AG09309 (cell line): Measurements from ENCODE around the gene CA5B.
A peak's percentile ranks its signal among the peaks of the same experiment; 100 is the strongest.

Source experiments
- DNase-seq: peaks from one replicate; pipeline ENCODE4 v3.0.0-alpha.2; 2010; ENCODE audit warnings: low read depth
- H3K4me3 ChIP-seq: 2 replicates; pipeline ENCODE4 v1.5.1; 2011; ENCODE audit warnings: mild to moderate bottlenecking, low read depth, low read length, moderate library complexity; ENCODE audit not compliant: control insufficient read depth
- TF ChIP-seq, protein P1 (sequence below): IDR thresholded peaks from 2 replicates; pipeline ENCODE4 v1.5.1; 2011; ENCODE audit warnings: mild to moderate bottlenecking, low read depth, low read length, inconsistent platforms; ENCODE audit not compliant: insufficient read depth, control insufficient read depth; ENCODE audit errors: missing control alignments

Gene CA5B

DNA sequence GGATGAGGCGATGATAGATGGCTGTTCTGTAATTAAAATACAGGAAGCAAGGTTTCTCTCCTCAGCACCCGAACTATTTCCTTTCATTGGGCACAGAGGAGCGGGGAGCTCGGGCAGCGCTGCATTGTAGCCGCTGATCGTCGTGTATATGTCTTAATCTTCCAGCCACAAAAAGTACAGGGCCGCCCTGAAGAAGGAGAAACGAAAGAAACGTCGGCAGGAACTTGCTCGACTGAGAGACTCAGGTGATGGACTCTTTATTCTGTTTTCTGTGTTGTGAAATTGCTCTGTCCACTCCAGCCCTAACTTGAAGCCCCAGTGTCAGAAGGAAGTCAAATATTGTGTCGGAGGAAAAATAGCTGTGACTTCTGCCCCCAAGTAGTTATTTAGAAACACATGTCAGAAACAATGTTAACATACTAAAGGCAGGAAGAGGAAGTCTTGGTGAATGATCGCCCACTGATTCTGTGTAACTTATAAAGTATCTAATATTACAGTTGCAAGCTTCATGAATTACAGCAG, 52.8 kb downstream of the CA5B start:
- TF ChIP-seq, protein P1, sequence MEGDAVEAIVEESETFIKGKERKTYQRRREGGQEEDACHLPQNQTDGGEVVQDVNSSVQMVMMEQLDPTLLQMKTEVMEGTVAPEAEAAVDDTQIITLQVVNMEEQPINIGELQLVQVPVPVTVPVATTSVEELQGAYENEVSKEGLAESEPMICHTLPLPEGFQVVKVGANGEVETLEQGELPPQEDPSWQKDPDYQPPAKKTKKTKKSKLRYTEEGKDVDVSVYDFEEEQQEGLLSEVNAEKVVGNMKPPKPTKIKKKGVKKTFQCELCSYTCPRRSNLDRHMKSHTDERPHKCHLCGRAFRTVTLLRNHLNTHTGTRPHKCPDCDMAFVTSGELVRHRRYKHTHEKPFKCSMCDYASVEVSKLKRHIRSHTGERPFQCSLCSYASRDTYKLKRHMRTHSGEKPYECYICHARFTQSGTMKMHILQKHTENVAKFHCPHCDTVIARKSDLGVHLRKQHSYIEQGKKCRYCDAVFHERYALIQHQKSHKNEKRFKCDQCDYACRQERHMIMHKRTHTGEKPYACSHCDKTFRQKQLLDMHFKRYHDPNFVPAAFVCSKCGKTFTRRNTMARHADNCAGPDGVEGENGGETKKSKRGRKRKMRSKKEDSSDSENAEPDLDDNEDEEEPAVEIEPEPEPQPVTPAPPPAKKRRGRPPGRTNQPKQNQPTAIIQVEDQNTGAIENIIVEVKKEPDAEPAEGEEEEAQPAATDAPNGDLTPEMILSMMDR = no peak
- no peak for DNase-seq
- peak overlapping the region; percentile 58 for H3K4me3 ChIP-seq

DNA sequence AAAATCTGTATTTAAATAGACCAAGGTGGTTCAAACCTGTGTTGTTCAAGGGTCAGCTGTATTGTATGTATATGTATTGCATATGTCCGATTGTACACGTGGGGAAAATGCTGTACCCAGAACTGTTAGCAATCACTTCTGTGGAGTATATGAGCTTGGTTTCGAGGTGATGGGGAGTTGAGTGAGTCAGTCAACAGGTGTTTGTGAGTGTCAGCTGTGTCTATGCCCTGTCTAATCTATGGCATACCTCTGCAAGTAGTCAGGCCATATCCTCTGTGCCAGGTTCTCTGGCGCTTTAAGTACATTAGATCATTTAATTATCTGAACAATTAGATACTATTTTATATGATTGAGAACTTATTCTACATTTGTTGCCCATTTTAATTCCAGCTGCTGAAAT, 59.6 kb downstream of the CA5B start:
- no peak for DNase-seq
- H3K4me3 ChIP-seq = no peak overlapping the region
- TF ChIP-seq, protein P1 = no peak

DNA sequence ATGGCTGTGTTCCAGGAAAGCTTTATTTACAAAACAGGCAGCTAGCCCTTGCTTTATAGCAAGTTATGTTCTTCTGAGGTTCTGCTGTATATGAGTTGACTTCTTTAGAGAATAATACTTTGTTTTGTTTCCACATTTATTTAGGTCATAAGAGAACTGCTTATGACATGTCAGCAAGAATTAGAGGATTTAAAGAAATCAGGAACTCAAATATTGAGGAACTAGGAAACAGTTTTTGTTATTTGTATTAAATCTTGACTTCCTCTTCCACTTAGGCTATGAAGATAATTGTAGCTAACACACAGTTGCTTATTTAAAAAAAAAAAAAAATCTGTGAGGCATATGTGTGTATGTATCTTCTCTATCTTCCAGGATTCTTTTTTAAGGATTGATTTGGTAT, 66.5 kb downstream of the CA5B start:
- no peak for DNase-seq
- no peak overlapping the region for H3K4me3 ChIP-seq
- TF ChIP-seq, protein P1 = no peak

DNA sequence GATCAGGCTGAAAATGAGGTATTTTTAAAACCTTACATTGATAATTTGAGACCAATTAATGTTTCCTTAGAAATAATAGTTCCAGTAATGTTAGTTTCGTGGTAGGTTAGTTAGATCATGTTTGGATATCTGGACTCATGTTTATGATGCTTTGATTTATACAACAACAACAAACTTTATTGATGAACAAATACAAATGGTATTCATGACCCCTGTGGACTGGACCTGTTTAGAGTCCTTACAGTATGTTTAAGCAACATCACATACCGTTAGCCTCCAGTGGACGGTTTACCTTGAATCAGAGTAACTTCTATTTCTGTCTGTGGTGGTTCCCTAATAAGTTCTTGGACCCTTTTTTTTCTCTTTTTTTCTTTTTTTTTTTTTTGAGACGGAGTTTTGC, 70.2 kb downstream of the CA5B start:
- H3K4me3 ChIP-seq = no peak overlapping the region
- DNase-seq = no peak
- TF ChIP-seq, protein P1 = no peak

DNA sequence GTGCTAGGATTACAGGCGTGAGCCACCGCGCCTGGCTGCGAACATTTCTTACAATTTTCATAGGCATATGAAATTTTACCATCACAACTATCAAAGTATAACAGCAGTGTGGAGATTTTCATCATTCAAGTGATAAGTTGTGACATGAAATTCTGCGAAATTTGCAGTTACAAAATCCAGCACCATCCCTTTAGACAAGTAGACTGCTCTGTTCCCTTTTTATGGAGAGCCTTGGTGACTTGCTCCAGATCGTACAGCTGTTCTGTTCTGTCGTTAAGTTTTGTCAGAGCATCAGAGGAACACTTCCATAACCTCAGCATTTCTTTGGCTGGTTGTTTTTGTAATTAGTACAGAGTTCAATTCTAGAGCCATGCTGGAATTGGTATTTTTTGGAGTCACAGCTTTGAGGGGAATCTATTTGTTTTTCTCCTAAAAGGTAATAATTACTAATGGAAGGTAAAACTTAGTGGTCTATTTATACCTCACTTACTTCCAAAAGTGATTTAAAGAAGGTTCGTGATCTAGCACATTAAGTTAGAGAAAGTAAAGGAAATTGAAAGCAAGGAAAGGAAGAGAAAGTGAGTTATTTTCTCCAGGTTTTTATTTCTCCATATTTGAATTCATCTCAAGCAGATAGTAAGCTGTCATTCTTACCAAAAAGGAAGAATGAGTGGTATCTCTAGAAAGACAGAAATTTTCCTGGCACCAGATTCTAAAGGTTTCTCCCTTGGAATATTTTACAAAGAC, 74.3 kb downstream of the CA5B start:
- DNase-seq = no peak

GRCh38 chrX:15813416-15813815, 75.3 kb downstream of the CA5B start:
- no peak for DNase-seq
- H3K4me3 ChIP-seq = no peak overlapping the region
- TF ChIP-seq, protein P1 = no peak

More for the DNA sequence above, 74.3 kb downstream of the CA5B start:
- no peak overlapping the region for H3K4me3 ChIP-seq
- TF ChIP-seq, protein P1 = no peak
